MM.1S (cell line): ENCODE data around the gene KRTAP10-6.

Source experiments
- DNase-seq: peaks from one replicate; pipeline ENCODE4 v3.0.0-alpha.2; 2015
- H2AFZ ChIP-seq: fragments of 300-600 bp; sonication (generic); 2 replicates; pipeline ENCODE4 v1.6.0; 2016; ENCODE audit warnings: antibody characterized with exemption, low read length
- H3F3A ChIP-seq: fragments of 300-600 bp; sonication (generic); 2 replicates; pipeline ENCODE4 v1.6.1; 2016; ENCODE audit warnings: mild to moderate bottlenecking, antibody characterized with exemption, low read length, moderate library complexity, mixed read lengths; ENCODE audit not compliant: insufficient read depth
- H3K27ac ChIP-seq: fragments of 300-600 bp; sonication (generic); 2 replicates; pipeline ENCODE4 v1.5.1; 2016; ENCODE audit warnings: mild to moderate bottlenecking, low read length
- H3K27me3 ChIP-seq: fragments of 300-600 bp; sonication (generic); replicated peaks from 2 replicates; pipeline ENCODE4 v1.6.0; 2016; ENCODE audit warnings: low read length; ENCODE audit not compliant: insufficient read depth
- H3K36me3 ChIP-seq: fragments of 300-600 bp; sonication (generic); replicated peaks from 2 replicates; pipeline ENCODE4 v1.6.1; 2016; ENCODE audit warnings: mild to moderate bottlenecking, low read length, mixed read lengths; ENCODE audit not compliant: insufficient read depth
- H3K4me1 ChIP-seq: fragments of 300-600 bp; sonication (generic); 2 replicates; pipeline ENCODE4 v1.6.1; 2016; ENCODE audit warnings: low read length, mixed read lengths
- H3K4me2 ChIP-seq: fragments of 300-600 bp; sonication (generic); 2 replicates; pipeline ENCODE4 v1.6.0; 2016; ENCODE audit warnings: low read depth, low read length
- H3K4me3 ChIP-seq: fragments of 300-600 bp; sonication (generic); 2 replicates; pipeline ENCODE4 v1.5.1; 2016; ENCODE audit warnings: low read length, mixed read lengths
- H3K79me2 ChIP-seq: fragments of 300-600 bp; sonication (generic); 2 replicates; pipeline ENCODE4 v1.6.1; 2016; ENCODE audit warnings: mixed run types, low read length, mixed read lengths
- H3K9ac ChIP-seq: fragments of 300-600 bp; sonication (generic); 2 replicates; pipeline ENCODE4 v1.6.1; 2016; ENCODE audit warnings: low read length, mixed read lengths
- H3K9me2 ChIP-seq: fragments of 300-600 bp; sonication (generic); replicated peaks from 2 replicates; pipeline ENCODE4 v1.6.1; 2016; ENCODE audit warnings: mild to moderate bottlenecking, low read length, mixed read lengths; ENCODE audit not compliant: insufficient read depth
- H3K9me3 ChIP-seq: fragments of 300-600 bp; sonication (generic); replicated peaks from 2 replicates; pipeline ENCODE4 v1.6.1; 2016; ENCODE audit warnings: mild to moderate bottlenecking, low read length, mixed read lengths; ENCODE audit not compliant: insufficient read depth
- H4K20me1 ChIP-seq: fragments of 300-600 bp; sonication (generic); 2 replicates; pipeline ENCODE4 v1.6.1; 2016; ENCODE audit warnings: mild to moderate bottlenecking, low read length, moderate library complexity, mixed read lengths; ENCODE audit not compliant: insufficient read depth
- EZH2 ChIP-seq: fragments of 300-600 bp; sonication (generic); optimal IDR thresholded peaks from 2 replicates; pipeline ENCODE3; 2017; ENCODE audit warnings: low read depth, mild to moderate bottlenecking, antibody characterized with exemption, low read length, mixed read lengths
- EZH2phosphoT487 ChIP-seq: fragments of 300-600 bp; sonication (generic); IDR thresholded peaks from 2 replicates; pipeline ENCODE4 v1.6.1; 2018; ENCODE audit warnings: antibody characterized with exemption, low read length
- TF ChIP-seq, protein P1 (sequence below): fragments of 300-600 bp; sonication (generic); IDR thresholded peaks from 2 replicates; pipeline ENCODE4 v1.5.1; 2016; ENCODE audit warnings: antibody characterized with exemption, low read length, mixed read lengths

Gene KRTAP10-6

DNA sequence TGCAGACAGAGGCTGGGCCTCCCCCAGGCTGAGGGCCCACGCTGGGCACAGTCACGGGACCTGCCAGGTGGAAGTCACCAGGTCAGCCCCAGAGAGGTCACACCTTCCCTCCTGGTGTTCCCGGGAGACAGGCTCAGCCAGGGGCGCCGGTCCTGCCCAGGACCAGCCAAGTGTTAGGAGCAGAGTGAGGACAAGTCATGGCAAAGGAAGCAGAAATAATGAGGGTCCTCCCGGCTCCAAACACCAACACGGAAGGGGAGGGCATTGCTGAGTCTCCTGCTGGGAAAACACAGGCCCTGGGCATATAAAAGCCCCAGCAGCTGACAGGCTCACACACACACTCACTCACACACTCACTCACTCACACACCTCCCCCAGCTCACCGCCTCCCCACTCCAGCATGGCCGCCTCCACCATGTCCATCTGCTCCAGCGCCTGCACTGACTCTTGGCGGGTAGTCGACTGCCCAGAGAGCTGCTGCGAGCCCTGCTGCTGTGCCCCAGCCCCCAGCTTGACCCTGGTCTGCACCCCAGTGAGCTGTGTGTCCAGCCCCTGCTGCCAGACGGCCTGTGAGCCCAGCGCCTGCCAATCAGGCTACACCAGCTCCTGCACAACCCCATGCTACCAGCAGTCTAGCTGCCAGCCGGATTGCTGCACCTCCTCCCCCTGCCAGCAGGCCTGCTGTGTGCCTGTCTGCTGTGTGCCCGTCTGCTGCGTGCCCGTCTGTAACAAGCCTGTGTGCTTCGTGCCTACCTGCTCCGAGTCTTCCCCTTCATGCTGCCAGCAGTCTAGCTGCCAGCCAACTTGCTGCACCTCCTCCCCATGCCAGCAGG, 44.9 kb upstream of the KRTAP10-6 start, which contains the start of gene KRTAP10-10:
Gene KRTAP10-10, plus strand, starts transcription at position 339 of the 833 bp plus-strand sequence. Its CDS starts 62 bp downstream, at position 401.
- Histone ChIP-seq H3F3A (no peaks in the 10 kb centered on the region), H3K9me2 (no peaks in the 10 kb centered on the region), H3K27me3 (peaks cover 80% of the 10 kb centered on the region), H3K9me3 (no peaks in the 10 kb centered on the region), H3K9ac (no peak within 1 kb of the TSS), H3K4me2 (no peak within 1 kb of the TSS), H3K27ac (no peak within 1 kb of the TSS), H3K36me3 (no peaks in the 10 kb centered on the region), H3K79me2 (no peaks in the 10 kb centered on the region), H3K4me1 (no peaks in the 10 kb centered on the region), H2AFZ (no peak within 1 kb of the TSS), H4K20me1 (no peaks in the 10 kb centered on the region), H3K4me3 (no peak within 1 kb of the TSS)
- DNase-seq, result no peak
- no peak for TF ChIP-seq EZH2
- TF ChIP-seq EZH2phosphoT487, result no peak
- TF ChIP-seq, protein P1, sequence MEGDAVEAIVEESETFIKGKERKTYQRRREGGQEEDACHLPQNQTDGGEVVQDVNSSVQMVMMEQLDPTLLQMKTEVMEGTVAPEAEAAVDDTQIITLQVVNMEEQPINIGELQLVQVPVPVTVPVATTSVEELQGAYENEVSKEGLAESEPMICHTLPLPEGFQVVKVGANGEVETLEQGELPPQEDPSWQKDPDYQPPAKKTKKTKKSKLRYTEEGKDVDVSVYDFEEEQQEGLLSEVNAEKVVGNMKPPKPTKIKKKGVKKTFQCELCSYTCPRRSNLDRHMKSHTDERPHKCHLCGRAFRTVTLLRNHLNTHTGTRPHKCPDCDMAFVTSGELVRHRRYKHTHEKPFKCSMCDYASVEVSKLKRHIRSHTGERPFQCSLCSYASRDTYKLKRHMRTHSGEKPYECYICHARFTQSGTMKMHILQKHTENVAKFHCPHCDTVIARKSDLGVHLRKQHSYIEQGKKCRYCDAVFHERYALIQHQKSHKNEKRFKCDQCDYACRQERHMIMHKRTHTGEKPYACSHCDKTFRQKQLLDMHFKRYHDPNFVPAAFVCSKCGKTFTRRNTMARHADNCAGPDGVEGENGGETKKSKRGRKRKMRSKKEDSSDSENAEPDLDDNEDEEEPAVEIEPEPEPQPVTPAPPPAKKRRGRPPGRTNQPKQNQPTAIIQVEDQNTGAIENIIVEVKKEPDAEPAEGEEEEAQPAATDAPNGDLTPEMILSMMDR, result no peak

DNA sequence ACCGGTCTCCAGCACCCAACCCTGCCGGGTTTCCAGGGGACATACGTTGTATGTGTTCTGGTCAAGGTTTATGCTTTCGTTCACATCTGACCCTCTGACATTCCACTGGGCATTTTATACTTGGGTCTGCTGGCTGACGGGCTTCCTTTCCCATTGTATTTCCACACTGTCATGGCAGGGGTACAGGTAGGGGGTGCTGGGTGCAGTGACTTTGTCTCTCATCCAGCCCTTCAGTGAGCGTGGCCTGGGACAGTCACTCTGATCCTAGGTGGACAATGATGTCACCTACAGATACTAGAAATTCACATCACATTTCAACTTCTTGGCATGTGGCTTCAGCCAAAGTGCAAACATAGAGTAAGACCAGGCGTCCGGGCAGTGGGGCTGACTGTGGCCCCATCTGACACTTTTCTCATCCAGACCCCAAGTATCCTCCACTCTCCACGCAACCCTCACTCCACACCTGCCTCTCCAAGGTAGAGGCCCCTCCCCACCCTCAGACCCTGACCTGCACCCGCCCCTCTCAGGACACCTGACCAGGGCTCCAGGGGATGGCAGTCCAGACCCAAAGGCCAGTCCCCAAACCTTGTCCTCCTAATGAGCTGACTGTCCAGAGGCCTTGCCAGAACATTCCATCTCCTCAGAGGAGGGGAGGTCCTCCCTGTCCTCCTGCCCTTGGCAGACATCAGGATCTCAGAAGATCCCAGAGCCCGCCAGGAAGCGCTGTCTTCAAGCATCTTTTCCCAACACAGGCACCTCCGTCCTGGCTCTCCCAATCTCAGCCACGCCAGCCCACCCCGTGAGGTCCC, 44.1 kb upstream of the KRTAP10-6 start:
- Histone ChIP-seq H3K9me3 (no peaks in the 10 kb centered on the region), H3K4me3 (no peak overlapping the region), H3F3A (no peaks in the 10 kb centered on the region), H3K79me2 (no peaks in the 10 kb centered on the region), H3K4me2 (no peak overlapping the region), H3K27ac (no peak overlapping the region), H4K20me1 (no peaks in the 10 kb centered on the region), H3K36me3 (no peaks in the 10 kb centered on the region), H3K4me1 (no peaks in the 10 kb centered on the region), H3K27me3 (peaks cover 80% of the 10 kb centered on the region), H3K9ac (no peak overlapping the region), H3K9me2 (no peaks in the 10 kb centered on the region), H2AFZ (no peak overlapping the region)
- no peak for TF ChIP-seq EZH2
- DNase-seq, result no peak

DNA sequence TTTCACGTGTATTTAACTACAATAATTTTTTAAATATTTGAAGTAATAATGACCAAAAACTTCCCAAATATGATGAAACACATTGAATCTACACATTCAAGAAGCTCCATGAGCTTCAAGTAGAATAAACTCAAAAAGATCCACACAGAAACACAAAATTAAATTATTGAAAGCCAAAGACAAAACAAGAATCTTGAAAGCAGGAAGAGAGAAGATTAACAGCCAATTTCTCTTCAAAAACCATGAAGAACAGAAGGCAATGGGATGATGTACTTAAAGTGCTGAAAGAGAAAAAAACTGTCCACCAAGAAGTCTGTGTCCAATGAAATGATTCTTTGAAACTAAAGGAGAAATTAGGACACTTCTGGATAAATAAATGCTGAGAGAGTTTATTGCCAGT, 39.8 kb upstream of the KRTAP10-6 start:
- Histone ChIP-seq H4K20me1 (no peaks in the 10 kb centered on the region), H3K4me2 (no peak overlapping the region), H3K27ac (no peak overlapping the region), H3K4me3 (no peak overlapping the region), H3K27me3 (peaks cover 70% of the 10 kb centered on the region), H3K9me3 (no peaks in the 10 kb centered on the region), H3K9me2 (no peaks in the 10 kb centered on the region), H3F3A (no peaks in the 10 kb centered on the region), H3K9ac (no peak overlapping the region), H3K79me2 (no peaks in the 10 kb centered on the region), H3K36me3 (no peaks in the 10 kb centered on the region), H2AFZ (no peak overlapping the region), H3K4me1 (no peaks in the 10 kb centered on the region)
- no peak for TF ChIP-seq EZH2phosphoT487
- TF ChIP-seq, protein P1, result no peak
- DNase-seq, result no peak
